SK-N-SH treated with all-trans-retinoic acid at 6 μM for 48 hours (cell line): Measurements from ENCODE around the gene ZCCHC2.

Experiments
- ATAC-seq: fragments of 200-7000 bp; cut with Tn5 transposase; 3 replicates; pipeline ENCODE4 v1.9.1; 2020; ENCODE audit warnings: mild to moderate bottlenecking, moderate library complexity
- ARNTL ChIP-seq: fragments of 450-650 bp; formaldehyde crosslinking; IDR thresholded peaks from 2 replicates; pipeline ENCODE4 v1.5.0; 2020; ENCODE audit warnings: low read depth, mild to moderate bottlenecking, moderate library complexity, borderline replicate concordance
- BACH2 ChIP-seq: fragments of 250-450 bp; sonication (Bioruptor Pico); IDR thresholded peaks from 2 replicates; pipeline ENCODE4 v1.9.0; 2021; ENCODE audit warnings: mild to moderate bottlenecking, borderline replicate concordance
- CSDC2 ChIP-seq: fragments of 250-450 bp; sonication (Bioruptor Pico); IDR thresholded peaks from 2 replicates; pipeline ENCODE4 v1.5.0; 2020; ENCODE audit warnings: mild to moderate bottlenecking, moderate library complexity
- ESRRG ChIP-seq: fragments of 250-450 bp; sonication (Bioruptor Pico); IDR thresholded peaks from 2 replicates; pipeline ENCODE4 v1.6.1; 2021; ENCODE audit warnings: mild to moderate bottlenecking
- OSR1 ChIP-seq: fragments of 250-450 bp; sonication (Bioruptor Pico); IDR thresholded peaks from 2 replicates; pipeline ENCODE4 v1.8.0; 2022; ENCODE audit warnings: moderate library complexity, mild to moderate bottlenecking, inconsistent platforms
- PATZ1 ChIP-seq: fragments of 250-450 bp; sonication (Bioruptor Pico); IDR thresholded peaks from 2 replicates; pipeline ENCODE4 v1.8.0; 2020; ENCODE audit warnings: mild to moderate bottlenecking, moderate library complexity, borderline replicate concordance
- PPARA ChIP-seq: fragments of 250-450 bp; sonication (Bioruptor Pico); IDR thresholded peaks from 2 replicates; pipeline ENCODE4 v1.5.0; 2020; ENCODE audit warnings: mild to moderate bottlenecking, borderline replicate concordance
- RARB ChIP-seq: fragments of 250-450 bp; sonication (Bioruptor Pico); IDR thresholded peaks from 2 replicates; pipeline ENCODE4 v1.8.0; 2021; ENCODE audit warnings: mild to moderate bottlenecking, moderate library complexity
- SNAI2 ChIP-seq: fragments of 250-450 bp; sonication (Bioruptor Pico); IDR thresholded peaks from 2 replicates; pipeline ENCODE4 v1.5.0; 2020; ENCODE audit warnings: mild to moderate bottlenecking, moderate library complexity
- TOX ChIP-seq: fragments of 250-450 bp; sonication (Bioruptor Pico); IDR thresholded peaks from 2 replicates; pipeline ENCODE4 v1.8.0; 2021; ENCODE audit warnings: mild to moderate bottlenecking, moderate library complexity, borderline replicate concordance
- ZFP3 ChIP-seq: fragments of 250-450 bp; sonication (Bioruptor Pico); IDR thresholded peaks from 2 replicates; pipeline ENCODE4 v1.5.0; 2020; ENCODE audit warnings: mild to moderate bottlenecking, moderate library complexity
- ZFP30 ChIP-seq: fragments of 450-650 bp; formaldehyde crosslinking; IDR thresholded peaks from 2 replicates; pipeline ENCODE4 v1.5.0; 2022; ENCODE audit warnings: mild to moderate bottlenecking, moderate library complexity
- ZNF565 ChIP-seq: fragments of 450-650 bp; formaldehyde crosslinking; conservative IDR thresholded peaks from 2 replicates; pipeline ENCODE4 v1.5.0; 2020; ENCODE audit warnings: low read depth, mild to moderate bottlenecking, moderate library complexity
- ZNF70 ChIP-seq: fragments of 450-650 bp; formaldehyde crosslinking; IDR thresholded peaks from 2 replicates; pipeline ENCODE4 v1.5.0; 2020; ENCODE audit warnings: mild to moderate bottlenecking, moderate library complexity
- ZNF8 ChIP-seq: fragments of 450-650 bp; formaldehyde crosslinking; IDR thresholded peaks from 2 replicates; pipeline ENCODE4 v1.5.0; 2020; ENCODE audit warnings: mild to moderate bottlenecking, moderate library complexity
- TF ChIP-seq, protein P1 (sequence below): fragments of 250-450 bp; sonication (Bioruptor Pico); IDR thresholded peaks from 2 replicates; pipeline ENCODE4 v1.5.1; 2020; ENCODE audit warnings: low read depth, mild to moderate bottlenecking, moderate library complexity
- TF ChIP-seq, protein P2 (sequence below): fragments of 250-450 bp; sonication (Bioruptor Pico); IDR thresholded peaks from 2 replicates; pipeline ENCODE4 v1.5.1; 2021; ENCODE audit warnings: mild to moderate bottlenecking, moderate library complexity

ZCCHC2 gene

GRCh38 chr18:62487161-62487560 lies 35.7 kb upstream of the ZCCHC2 start:
- ATAC-seq, result no peak
- TF ChIP-seq OSR1 (CRISPR knock-in tag) (no peak), ZFP3 (CRISPR knock-in tag) (no peak), ZFP30 (no peak)
- TF ChIP-seq, protein P1, sequence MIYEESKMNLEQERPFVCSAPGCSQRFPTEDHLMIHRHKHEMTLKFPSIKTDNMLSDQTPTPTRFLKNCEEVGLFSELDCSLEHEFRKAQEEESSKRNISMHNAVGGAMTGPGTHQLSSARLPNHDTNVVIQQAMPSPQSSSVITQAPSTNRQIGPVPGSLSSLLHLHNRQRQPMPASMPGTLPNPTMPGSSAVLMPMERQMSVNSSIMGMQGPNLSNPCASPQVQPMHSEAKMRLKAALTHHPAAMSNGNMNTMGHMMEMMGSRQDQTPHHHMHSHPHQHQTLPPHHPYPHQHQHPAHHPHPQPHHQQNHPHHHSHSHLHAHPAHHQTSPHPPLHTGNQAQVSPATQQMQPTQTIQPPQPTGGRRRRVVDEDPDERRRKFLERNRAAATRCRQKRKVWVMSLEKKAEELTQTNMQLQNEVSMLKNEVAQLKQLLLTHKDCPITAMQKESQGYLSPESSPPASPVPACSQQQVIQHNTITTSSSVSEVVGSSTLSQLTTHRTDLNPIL, result no peak

DNA sequence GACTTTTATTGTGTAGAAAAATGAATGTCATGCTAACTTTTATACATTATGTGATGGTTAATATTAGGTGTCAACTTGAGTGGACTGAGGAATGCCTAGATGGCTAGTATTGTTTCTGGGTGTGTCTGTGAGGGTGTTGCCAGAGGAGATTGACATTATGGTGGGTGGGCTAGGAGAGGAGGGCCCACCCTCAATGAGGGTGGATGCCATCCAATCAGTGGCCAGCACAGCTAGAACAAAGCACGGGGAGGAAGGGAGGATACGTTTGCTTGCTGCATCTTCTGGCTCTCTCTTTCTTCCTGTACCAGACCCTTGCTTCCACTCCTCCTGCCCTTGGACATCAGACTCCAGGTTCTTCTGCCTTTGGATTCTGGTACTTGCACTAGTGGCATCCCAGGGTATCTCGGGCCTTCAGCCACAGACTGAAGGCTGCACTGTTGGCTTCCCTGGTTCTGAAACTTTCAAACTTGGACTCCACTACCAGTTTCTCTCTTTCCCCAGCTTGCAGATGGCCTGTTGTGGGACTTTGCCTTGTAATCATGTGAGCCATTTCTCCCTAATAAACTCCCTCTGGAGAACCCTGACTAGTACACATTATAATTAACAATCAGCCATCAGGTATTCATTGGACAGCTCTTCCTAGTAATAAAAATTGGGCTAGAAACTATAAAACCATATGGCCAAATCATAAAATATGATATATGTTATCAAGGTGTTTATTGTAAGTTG lies 31.7 kb upstream of the ZCCHC2 start:
- TF ChIP-seq ZNF70 (CRISPR knock-in tag) (no peak), ZFP30 (no peak), BACH2 (CRISPR knock-in tag) (no peak), ESRRG (CRISPR knock-in tag) (no peak), ZNF8 (CRISPR knock-in tag) (no peak), TOX (CRISPR knock-in tag) (no peak), CSDC2 (no peak), ARNTL (CRISPR knock-in tag) (no peak)
- TF ChIP-seq, protein P1, result no peak
- TF ChIP-seq, protein P2, sequence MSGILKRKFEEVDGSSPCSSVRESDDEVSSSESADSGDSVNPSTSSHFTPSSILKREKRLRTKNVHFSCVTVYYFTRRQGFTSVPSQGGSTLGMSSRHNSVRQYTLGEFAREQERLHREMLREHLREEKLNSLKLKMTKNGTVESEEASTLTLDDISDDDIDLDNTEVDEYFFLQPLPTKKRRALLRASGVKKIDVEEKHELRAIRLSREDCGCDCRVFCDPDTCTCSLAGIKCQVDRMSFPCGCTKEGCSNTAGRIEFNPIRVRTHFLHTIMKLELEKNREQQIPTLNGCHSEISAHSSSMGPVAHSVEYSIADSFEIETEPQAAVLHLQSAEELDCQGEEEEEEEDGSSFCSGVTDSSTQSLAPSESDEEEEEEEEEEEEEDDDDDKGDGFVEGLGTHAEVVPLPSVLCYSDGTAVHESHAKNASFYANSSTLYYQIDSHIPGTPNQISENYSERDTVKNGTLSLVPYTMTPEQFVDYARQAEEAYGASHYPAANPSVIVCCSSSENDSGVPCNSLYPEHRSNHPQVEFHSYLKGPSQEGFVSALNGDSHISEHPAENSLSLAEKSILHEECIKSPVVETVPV (CRISPR knock-in tag), result no peak
- ATAC-seq, result no peak

DNA sequence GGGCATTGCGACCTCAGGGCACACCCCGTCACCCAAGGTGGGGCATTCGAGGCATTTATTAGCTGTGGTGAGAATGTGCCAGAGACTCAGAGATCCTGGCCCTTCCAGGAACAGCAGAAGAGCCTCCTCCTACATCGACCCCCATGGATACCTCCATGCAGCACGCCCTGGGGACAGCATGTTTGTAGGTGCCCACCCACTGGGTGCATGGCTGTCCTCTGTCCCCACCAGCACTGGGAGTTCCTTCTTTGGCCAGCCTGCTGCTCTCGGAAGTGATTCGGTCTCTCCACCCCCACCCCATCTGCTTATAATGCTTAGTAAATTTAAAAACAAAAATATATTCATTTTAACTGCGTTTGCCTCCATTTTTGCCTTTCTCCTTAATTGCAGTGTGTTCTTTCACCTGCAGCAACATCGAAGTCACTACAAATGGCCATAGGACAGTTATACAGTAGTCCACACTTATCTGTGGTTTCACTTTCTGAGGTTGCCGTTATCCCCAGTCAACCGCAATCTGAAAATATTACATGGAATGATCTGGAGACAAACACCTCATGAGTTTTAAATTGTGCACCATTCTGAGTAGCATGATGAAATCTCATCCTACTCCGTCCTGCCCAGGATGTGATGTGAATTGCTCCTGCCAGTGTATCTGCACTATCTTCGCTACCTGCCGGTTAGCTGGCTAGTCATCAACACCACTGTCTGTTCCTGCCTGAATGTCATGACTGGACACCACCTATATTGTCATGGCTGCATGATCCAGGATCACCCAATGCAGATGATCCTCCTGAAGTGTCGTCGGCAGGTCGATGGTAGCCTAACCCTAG lies 29.6 kb upstream of the ZCCHC2 start:
- TF ChIP-seq ARNTL (CRISPR knock-in tag) (no peak), ZNF565 (CRISPR knock-in tag) (no peak)
- TF ChIP-seq, all 23 proteins: peak for 0
- no peak for ATAC-seq

DNA sequence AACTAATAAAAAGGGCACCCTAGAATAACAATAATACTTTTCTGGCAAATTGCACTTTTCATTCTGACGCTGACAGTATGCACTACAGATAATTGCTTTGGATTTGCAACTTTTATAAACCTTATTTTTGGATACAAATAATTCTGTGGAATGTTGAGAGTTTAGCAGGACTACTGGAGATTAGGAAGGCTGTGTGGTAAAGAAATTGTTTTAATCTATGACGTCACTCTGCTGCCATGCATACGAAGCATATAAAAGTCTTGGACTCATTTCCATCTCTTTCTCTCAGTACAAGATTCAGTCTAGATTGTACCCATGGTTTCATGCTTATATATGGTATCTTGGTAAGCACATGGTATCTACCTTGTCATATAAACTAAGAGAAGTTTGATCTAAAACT lies 28.1 kb upstream of the ZCCHC2 start:
- TF ChIP-seq ZNF565 (CRISPR knock-in tag) (no peak), SNAI2 (no peak)
- no peak for ATAC-seq

- TF ChIP-seq RARB (CRISPR knock-in tag), result no peak
- TF ChIP-seq, protein P2 (CRISPR knock-in tag), result no peak
- TF ChIP-seq TOX (CRISPR knock-in tag), result no peak
- no peak for TF ChIP-seq CSDC2
- TF ChIP-seq ZNF70 (CRISPR knock-in tag), result no peak
- TF ChIP-seq PPARA (CRISPR knock-in tag), result no peak
- no peak for TF ChIP-seq PATZ1
- no peak for ATAC-seq
These were observed 26.6 kb upstream of the ZCCHC2 start for GRCh38 chr18:62496262-62496661.
